ENCODE measurements around the gene CLMN. TPM values are rescaled to one million over a fixed set of nuclear protein-coding genes. Genes with fewer than 3 reads are reported as not detected.

The CLMN gene
- total RNA-seq, 1 donor from 2014 or later, result 3.9 TPM

DNA sequence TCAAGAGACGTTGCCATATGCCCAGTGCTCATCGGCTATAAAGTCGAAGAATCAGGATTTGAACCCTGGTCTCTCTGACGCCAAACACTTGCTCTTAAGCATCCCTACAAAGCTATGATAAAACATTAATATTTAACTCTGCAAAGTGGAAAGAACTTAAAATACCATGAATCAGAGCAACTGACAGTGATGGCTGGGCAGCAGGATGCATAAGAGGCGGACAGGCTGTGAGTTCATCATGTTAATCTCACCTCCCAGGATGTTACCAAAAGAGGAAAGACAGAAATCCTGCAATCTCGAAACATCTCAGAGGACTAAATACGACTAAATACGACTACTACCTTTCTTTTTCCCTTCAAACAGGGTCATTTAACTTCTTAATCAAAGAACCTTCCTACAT lies 168.1 kb downstream of the CLMN start:
- no peak overlapping the region for H3K4me3 ChIP-seq (ENCODE audit: low read depth, low read length)
- DNase-seq (ENCODE audit: low read depth) (no peak), FAIRE-seq (no peak)
- TF ChIP-seq, protein P1, sequence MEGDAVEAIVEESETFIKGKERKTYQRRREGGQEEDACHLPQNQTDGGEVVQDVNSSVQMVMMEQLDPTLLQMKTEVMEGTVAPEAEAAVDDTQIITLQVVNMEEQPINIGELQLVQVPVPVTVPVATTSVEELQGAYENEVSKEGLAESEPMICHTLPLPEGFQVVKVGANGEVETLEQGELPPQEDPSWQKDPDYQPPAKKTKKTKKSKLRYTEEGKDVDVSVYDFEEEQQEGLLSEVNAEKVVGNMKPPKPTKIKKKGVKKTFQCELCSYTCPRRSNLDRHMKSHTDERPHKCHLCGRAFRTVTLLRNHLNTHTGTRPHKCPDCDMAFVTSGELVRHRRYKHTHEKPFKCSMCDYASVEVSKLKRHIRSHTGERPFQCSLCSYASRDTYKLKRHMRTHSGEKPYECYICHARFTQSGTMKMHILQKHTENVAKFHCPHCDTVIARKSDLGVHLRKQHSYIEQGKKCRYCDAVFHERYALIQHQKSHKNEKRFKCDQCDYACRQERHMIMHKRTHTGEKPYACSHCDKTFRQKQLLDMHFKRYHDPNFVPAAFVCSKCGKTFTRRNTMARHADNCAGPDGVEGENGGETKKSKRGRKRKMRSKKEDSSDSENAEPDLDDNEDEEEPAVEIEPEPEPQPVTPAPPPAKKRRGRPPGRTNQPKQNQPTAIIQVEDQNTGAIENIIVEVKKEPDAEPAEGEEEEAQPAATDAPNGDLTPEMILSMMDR (IDR thresholded peaks at IDR 0.05; ENCODE audit: insufficient read depth, low read length, severe bottlenecking), result no peak
- H3K36me3 ChIP-seq (ENCODE audit: control insufficient read depth, insufficient read depth, low read length), result no peaks in the 10 kb centered on the region
- H3K27me3 ChIP-seq (ENCODE audit: control insufficient read depth, insufficient read depth, low read length), result no peaks in the 10 kb centered on the region

DNA sequence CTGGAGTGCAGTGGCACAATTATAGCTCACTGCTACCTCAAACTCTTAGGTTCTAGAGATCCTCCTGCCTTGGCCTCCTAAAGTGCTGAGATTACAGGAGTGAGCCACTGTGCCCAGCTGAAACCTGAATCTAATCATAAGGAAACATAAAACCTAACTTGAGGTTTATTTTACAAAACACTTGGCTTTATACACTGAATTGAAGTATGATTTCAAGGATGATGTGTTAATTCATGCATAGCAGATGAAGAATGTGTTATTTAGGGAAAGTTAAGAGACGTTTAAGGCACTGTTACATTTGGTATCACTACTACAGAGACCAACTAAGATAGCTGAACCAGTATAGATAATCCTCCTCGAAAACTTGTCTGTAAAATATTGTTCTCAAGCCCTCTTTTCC lies 168.8 kb downstream of the CLMN start:
- FAIRE-seq, result no peak
- H3K27me3 ChIP-seq (ENCODE audit: control insufficient read depth, insufficient read depth, low read length), result no peaks in the 10 kb centered on the region
- H3K36me3 ChIP-seq (ENCODE audit: control insufficient read depth, insufficient read depth, low read length), result no peaks in the 10 kb centered on the region
- TF ChIP-seq, protein P1 (IDR thresholded peaks at IDR 0.05; ENCODE audit: insufficient read depth, low read length, severe bottlenecking), result no peak
- no peak overlapping the region for H3K4me3 ChIP-seq (ENCODE audit: low read depth, low read length)
- DNase-seq (ENCODE audit: low read depth), result no peak

DNA sequence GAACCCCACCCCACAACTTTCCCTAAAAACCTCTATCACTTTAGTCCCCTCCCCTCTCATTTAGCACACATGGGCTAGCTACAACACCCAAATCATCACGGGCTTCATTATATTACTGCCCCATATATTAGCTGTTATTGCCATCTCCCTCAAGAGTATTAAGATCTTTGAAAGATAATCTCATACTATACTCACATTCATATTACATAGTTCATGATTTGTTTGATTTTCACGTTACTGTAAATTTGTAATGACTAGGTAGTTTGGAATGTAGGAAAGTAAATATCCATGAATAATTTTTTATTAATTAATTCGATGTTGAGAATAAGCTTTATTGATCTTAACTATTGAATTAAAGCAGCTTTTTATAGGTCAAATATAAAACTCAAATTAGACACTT lies 170.3 kb downstream of the CLMN start:
- H3K4me3 ChIP-seq (ENCODE audit: low read depth, low read length), result no peak overlapping the region
- H3K27me3 ChIP-seq (ENCODE audit: control insufficient read depth, insufficient read depth, low read length), result no peaks in the 10 kb centered on the region
- no peak for FAIRE-seq
- DNase-seq (ENCODE audit: low read depth), result peak; percentile 29
- H3K36me3 ChIP-seq (ENCODE audit: control insufficient read depth, insufficient read depth, low read length), result no peaks in the 10 kb centered on the region
- TF ChIP-seq, protein P1 (IDR thresholded peaks at IDR 0.05; ENCODE audit: insufficient read depth, low read length, severe bottlenecking), result no peak

DNA sequence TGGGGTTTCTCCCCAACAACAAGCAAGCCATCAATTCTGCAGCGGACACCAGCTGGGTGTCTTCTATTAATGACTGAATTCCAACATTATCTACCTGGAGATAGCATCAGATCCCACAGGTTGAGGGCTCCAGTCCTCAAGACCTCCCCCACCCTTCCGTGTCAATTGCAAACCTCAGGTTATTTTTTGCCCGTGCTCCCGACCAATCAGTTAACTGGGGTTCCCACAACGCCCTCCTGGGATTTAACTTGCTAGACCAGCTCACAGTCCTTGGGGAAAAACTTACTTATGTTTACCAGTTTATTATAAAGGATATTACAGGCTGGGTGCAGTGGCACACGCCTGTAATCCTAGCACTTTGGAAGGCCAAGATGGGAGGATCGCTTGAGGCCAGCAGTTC lies 172.1 kb downstream of the CLMN start:
- no peak for DNase-seq (ENCODE audit: low read depth)
- TF ChIP-seq, protein P1 (IDR thresholded peaks at IDR 0.05; ENCODE audit: insufficient read depth, low read length, severe bottlenecking), result no peak
- FAIRE-seq, result no peak
- Histone ChIP-seq H3K4me3 (ENCODE audit: low read depth, low read length) (no peak overlapping the region), H3K36me3 (ENCODE audit: control insufficient read depth, insufficient read depth, low read length) (no peaks in the 10 kb centered on the region), H3K27me3 (ENCODE audit: control insufficient read depth, insufficient read depth, low read length) (no peaks in the 10 kb centered on the region)

DNA sequence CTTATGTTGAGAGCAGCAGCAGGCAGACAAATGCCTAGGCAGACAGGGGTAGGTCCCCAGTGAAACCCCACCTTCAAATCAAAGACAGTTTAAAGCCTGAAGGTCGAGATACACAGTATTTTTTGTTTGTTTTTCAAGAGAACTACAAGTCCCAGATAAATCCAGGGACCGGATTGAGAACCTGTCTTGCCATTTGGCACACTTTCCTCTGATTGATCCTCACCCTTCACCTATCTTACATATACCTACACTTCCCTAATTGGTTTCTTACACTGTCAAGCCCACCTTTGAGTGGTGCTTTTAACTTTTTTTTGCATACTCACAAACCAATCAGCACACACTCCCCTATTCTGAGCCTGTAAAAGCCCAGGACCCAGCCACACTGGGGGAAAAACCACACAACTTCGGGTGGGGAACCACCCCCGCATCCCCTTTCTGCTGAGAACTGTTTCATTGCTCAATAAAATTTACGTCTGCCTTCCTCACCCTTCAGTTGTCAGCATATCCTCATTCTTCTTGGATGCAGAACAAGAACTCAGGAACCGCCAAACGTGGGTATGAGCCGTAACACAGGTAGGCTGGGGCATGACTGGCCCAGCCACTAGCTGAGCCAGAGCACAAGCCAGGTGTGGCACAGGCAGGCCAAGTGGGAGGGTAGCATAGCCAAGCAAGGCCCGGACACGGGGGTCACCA lies 173.5 kb downstream of the CLMN start:
- FAIRE-seq (no peak), DNase-seq (ENCODE audit: low read depth) (no peak)
- no peaks in the 10 kb centered on the region for H3K36me3 ChIP-seq (ENCODE audit: control insufficient read depth, insufficient read depth, low read length)
- no peaks in the 10 kb centered on the region for H3K27me3 ChIP-seq (ENCODE audit: control insufficient read depth, insufficient read depth, low read length)
- TF ChIP-seq, protein P1 (IDR thresholded peaks at IDR 0.05; ENCODE audit: insufficient read depth, low read length, severe bottlenecking), result no peak
- H3K4me3 ChIP-seq (ENCODE audit: low read depth, low read length), result no peak overlapping the region

DNA sequence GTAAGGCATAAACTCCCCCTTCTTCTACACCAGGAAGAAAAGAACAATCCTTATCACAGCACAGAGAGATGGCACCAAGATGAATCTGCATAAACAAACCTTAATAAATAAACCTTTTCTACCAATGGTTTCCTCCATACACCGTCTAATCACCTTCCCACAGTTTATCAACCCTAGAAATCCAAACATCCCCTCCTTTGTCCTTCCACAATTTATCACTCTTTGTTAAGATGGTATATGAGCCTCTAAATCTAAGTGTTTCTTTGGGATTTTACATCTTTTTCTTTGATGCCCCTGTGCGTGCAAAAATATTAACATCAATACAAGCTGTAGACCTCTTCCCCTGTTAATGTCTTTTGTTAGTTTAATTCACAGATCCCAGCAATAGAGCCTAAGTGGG lies 174.9 kb downstream of the CLMN start:
- TF ChIP-seq, protein P1 (IDR thresholded peaks at IDR 0.05; ENCODE audit: insufficient read depth, low read length, severe bottlenecking), result no peak
- FAIRE-seq, result no peak
- no peaks in the 10 kb centered on the region for H3K36me3 ChIP-seq (ENCODE audit: control insufficient read depth, insufficient read depth, low read length)

More for the DNA sequence above, 174.9 kb downstream of the CLMN start:
- DNase-seq (ENCODE audit: low read depth), result no peak
- H3K27me3 ChIP-seq (ENCODE audit: control insufficient read depth, insufficient read depth, low read length), result no peaks in the 10 kb centered on the region
- no peak overlapping the region for H3K4me3 ChIP-seq (ENCODE audit: low read depth, low read length)
